Measurements from ENCODE around the gene EXOC7.

The EXOC7 gene

GRCh38 chr17:76091526-76092286, 11.9 kb downstream of the EXOC7 start:
- Histone ChIP-seq H3K4me1 (ENCODE audit: control insufficient read depth, insufficient read depth, low read length) (no peaks in the 10 kb centered on the region), H3K4me3 (ENCODE audit: low read depth, low read length) (no peak overlapping the region), H3K36me3 (ENCODE audit: control insufficient read depth, insufficient read depth, low read length) (peaks cover 89% of the 10 kb centered on the region), H3K27ac (ENCODE audit: low read depth, low read length) (no peak overlapping the region), H3K9me3 (ENCODE audit: control insufficient read depth, insufficient read depth, low read length) (no peaks in the 10 kb centered on the region), H3K27me3 (ENCODE audit: control insufficient read depth, insufficient read depth, low read length) (no peaks in the 10 kb centered on the region), H3K9ac (ENCODE audit: low read depth, low read length) (no peak overlapping the region)

DNA sequence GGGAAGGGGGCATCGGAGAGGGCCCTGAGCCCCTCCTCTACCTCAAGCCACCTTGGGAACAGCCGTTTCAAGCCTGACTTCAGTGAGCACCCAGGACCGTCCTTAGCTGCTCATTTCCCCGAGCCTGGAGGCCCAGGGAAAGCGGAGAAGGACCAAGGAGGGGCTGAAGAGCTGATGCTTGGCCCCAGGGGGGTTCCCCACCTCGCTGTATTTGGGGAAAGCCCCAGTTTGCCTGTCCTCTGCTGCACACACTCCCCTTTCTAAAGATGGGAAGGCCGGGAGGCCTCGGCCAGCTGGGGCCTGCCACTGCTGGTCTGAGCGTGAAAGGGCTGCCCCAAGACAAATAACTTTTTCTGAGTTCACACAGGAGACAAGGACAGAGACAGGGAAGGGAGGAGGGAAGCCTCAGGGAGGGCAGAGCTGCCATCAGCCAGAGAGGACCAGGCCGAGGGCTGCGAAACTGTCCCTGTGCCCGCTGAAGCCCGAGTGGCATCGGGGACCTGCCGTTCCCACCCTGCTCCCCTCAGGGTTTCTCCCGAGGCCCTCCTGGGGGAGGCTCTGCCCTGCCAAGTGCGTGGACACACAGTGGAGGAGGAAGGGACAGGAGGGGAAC, 13.0 kb downstream of the EXOC7 start:
- peaks cover 94% of the 10 kb centered on the region for H3K36me3 ChIP-seq (ENCODE audit: control insufficient read depth, insufficient read depth, low read length)
- no peak overlapping the region for H3K27ac ChIP-seq (ENCODE audit: low read depth, low read length)
- no peaks in the 10 kb centered on the region for H3K9me3 ChIP-seq (ENCODE audit: control insufficient read depth, insufficient read depth, low read length)
- H3K4me1 ChIP-seq (ENCODE audit: control insufficient read depth, insufficient read depth, low read length), result no peaks in the 10 kb centered on the region
- no peaks in the 10 kb centered on the region for H3K27me3 ChIP-seq (ENCODE audit: control insufficient read depth, insufficient read depth, low read length)
- H3K4me3 ChIP-seq (ENCODE audit: low read depth, low read length), result no peak overlapping the region
- H3K9ac ChIP-seq (ENCODE audit: low read depth, low read length), result no peak overlapping the region

DNA sequence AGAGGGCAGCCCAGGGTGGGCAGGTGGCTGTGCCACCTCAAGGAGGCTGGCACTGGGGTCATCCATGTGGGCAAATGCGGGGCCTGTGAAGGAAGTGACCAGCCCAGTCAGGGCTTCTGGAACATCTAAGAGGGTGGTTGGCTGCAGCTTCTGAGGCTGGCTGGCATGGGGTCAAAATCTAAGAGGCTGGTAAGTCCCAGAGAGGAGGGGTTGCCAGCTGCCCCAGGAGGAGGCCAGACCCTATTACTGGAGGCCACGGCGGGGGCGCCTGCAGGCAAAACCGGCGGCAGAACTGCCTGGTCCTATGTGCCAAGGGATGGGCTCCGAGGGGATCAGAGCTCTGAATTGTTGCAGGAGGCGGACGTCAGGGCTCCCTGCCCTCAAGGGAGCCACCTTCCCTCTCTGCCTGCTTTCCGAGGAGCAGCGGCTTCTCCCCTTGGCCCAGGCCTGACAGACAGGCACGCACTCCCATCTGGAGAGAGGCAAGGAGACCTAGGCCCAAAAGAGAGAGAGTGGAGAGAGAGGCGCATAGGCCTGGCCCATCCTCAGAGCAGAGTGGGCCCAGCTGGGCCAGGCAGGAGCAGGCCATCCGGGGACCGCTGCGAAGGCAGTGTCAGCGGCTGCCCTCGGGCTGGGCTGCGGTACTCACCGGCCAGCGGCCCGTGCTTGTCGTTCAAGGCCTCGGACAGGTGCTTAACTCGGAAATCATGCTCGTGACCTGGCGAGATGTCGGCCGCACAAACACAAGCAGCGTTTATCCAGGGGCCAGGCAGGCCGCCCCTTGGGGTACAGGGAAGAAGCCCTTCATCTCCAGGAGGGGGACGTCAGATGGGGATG, 13.7 kb downstream of the EXOC7 start:
- no peak overlapping the region for H3K4me3 ChIP-seq (ENCODE audit: low read depth, low read length)
- no peaks in the 10 kb centered on the region for H3K27me3 ChIP-seq (ENCODE audit: control insufficient read depth, insufficient read depth, low read length)
- H3K36me3 ChIP-seq (ENCODE audit: control insufficient read depth, insufficient read depth, low read length), result peaks cover 94% of the 10 kb centered on the region
- H3K27ac ChIP-seq (ENCODE audit: low read depth, low read length), result no peak overlapping the region
- H3K9me3 ChIP-seq (ENCODE audit: control insufficient read depth, insufficient read depth, low read length), result no peaks in the 10 kb centered on the region
- no peak overlapping the region for H3K9ac ChIP-seq (ENCODE audit: low read depth, low read length)
- H3K4me1 ChIP-seq (ENCODE audit: control insufficient read depth, insufficient read depth, low read length), result no peaks in the 10 kb centered on the region

- H3K9ac ChIP-seq (ENCODE audit: low read depth, low read length), result no peak overlapping the region
- no peak overlapping the region for H3K4me3 ChIP-seq (ENCODE audit: low read depth, low read length)
- H3K27ac ChIP-seq (ENCODE audit: low read depth, low read length), result no peak overlapping the region
- no peaks in the 10 kb centered on the region for H3K27me3 ChIP-seq (ENCODE audit: control insufficient read depth, insufficient read depth, low read length)
- H3K4me1 ChIP-seq (ENCODE audit: control insufficient read depth, insufficient read depth, low read length), result no peaks in the 10 kb centered on the region
- no peaks in the 10 kb centered on the region for H3K9me3 ChIP-seq (ENCODE audit: control insufficient read depth, insufficient read depth, low read length)
- H3K36me3 ChIP-seq (ENCODE audit: control insufficient read depth, insufficient read depth, low read length), result peaks cover 94% of the 10 kb centered on the region
Observed at GRCh38 chr17:76088868-76089576, 14.6 kb downstream of the EXOC7 start.

- no peaks in the 10 kb centered on the region for H3K9me3 ChIP-seq (ENCODE audit: control insufficient read depth, insufficient read depth, low read length)
- H3K9ac ChIP-seq (ENCODE audit: low read depth, low read length), result no peak overlapping the region
- H3K27me3 ChIP-seq (ENCODE audit: control insufficient read depth, insufficient read depth, low read length), result no peaks in the 10 kb centered on the region
- no peak overlapping the region for H3K27ac ChIP-seq (ENCODE audit: low read depth, low read length)
- H3K4me1 ChIP-seq (ENCODE audit: control insufficient read depth, insufficient read depth, low read length), result no peaks in the 10 kb centered on the region
- peaks cover 94% of the 10 kb centered on the region for H3K36me3 ChIP-seq (ENCODE audit: control insufficient read depth, insufficient read depth, low read length)
- no peak overlapping the region for H3K4me3 ChIP-seq (ENCODE audit: low read depth, low read length)
Observed at GRCh38 chr17:76088041-76088867, 15.3 kb downstream of the EXOC7 start.

- H3K9ac ChIP-seq (ENCODE audit: low read depth, low read length), result no peak overlapping the region
- H3K27me3 ChIP-seq (ENCODE audit: control insufficient read depth, insufficient read depth, low read length), result no peaks in the 10 kb centered on the region
- H3K9me3 ChIP-seq (ENCODE audit: control insufficient read depth, insufficient read depth, low read length), result no peaks in the 10 kb centered on the region
- H3K36me3 ChIP-seq (ENCODE audit: control insufficient read depth, insufficient read depth, low read length), result peaks cover 92% of the 10 kb centered on the region
- H3K4me3 ChIP-seq (ENCODE audit: low read depth, low read length), result no peak overlapping the region
- no peak overlapping the region for H3K27ac ChIP-seq (ENCODE audit: low read depth, low read length)
- no peaks in the 10 kb centered on the region for H3K4me1 ChIP-seq (ENCODE audit: control insufficient read depth, insufficient read depth, low read length)
Observed at GRCh38 chr17:76087531-76087930, 16.1 kb downstream of the EXOC7 start.

- Histone ChIP-seq H3K4me1 (ENCODE audit: control insufficient read depth, insufficient read depth, low read length) (no peaks in the 10 kb centered on the region), H3K27me3 (ENCODE audit: control insufficient read depth, insufficient read depth, low read length) (no peaks in the 10 kb centered on the region), H3K9me3 (ENCODE audit: control insufficient read depth, insufficient read depth, low read length) (no peaks in the 10 kb centered on the region), H3K27ac (ENCODE audit: low read depth, low read length) (no peak overlapping the region), H3K36me3 (ENCODE audit: control insufficient read depth, insufficient read depth, low read length) (peaks cover 85% of the 10 kb centered on the region), H3K4me3 (ENCODE audit: low read depth, low read length) (no peak overlapping the region), H3K9ac (ENCODE audit: low read depth, low read length) (no peak overlapping the region)
Observed at GRCh38 chr17:76086384-76086783, 17.2 kb downstream of the EXOC7 start.

DNA sequence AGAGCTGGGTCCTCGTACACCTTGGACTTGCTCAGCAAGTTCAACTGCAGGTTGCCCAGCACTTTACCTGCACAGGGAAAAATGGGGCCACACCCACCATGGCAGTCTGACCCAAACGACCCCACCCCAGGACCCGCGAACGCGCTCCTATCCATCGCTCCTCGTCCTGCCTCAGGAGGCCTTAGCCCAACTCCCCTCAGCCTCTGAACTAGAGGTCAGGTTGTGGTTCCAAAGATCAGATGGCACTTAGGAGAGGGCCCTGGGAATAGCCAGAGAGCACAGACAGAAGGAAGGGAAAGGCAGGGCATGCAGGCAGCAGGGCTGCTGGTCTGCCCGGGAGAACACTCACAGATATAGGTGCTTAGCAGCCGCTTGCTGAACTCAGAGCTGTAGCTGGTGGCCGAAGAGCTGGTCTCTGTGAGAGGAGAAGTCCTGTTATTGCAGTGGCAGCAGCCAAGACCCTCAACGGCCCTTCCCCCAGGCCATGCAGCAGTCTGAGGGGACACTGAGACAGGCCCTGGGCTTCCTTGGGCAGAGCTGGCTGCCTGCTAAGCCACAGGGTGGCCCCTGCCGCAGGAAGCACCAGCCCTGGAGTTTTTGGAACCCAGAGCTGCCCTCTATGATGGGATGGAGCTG, 17.7 kb downstream of the EXOC7 start:
- H3K4me3 ChIP-seq (ENCODE audit: low read depth, low read length), result no peak overlapping the region
- H3K27ac ChIP-seq (ENCODE audit: low read depth, low read length), result no peak overlapping the region
- no peak overlapping the region for H3K9ac ChIP-seq (ENCODE audit: low read depth, low read length)
- no peaks in the 10 kb centered on the region for H3K27me3 ChIP-seq (ENCODE audit: control insufficient read depth, insufficient read depth, low read length)
- H3K9me3 ChIP-seq (ENCODE audit: control insufficient read depth, insufficient read depth, low read length), result no peaks in the 10 kb centered on the region
- H3K36me3 ChIP-seq (ENCODE audit: control insufficient read depth, insufficient read depth, low read length), result peaks cover 79% of the 10 kb centered on the region
- 0 out of 2 replicates have a peak, but pooled peaks cover under 1% of the 10 kb centered on the region for H3K4me1 ChIP-seq (ENCODE audit: control insufficient read depth, insufficient read depth, low read length)

- Histone ChIP-seq H3K27ac (ENCODE audit: low read depth, low read length) (no peak overlapping the region), H3K4me1 (ENCODE audit: control insufficient read depth, insufficient read depth, low read length) (peaks cover 7% of the 10 kb centered on the region), H3K9me3 (ENCODE audit: control insufficient read depth, insufficient read depth, low read length) (no peaks in the 10 kb centered on the region), H3K9ac (ENCODE audit: low read depth, low read length) (no peak overlapping the region), H3K27me3 (ENCODE audit: control insufficient read depth, insufficient read depth, low read length) (no peaks in the 10 kb centered on the region), H3K36me3 (ENCODE audit: control insufficient read depth, insufficient read depth, low read length) (peaks cover 74% of the 10 kb centered on the region), H3K4me3 (ENCODE audit: low read depth, low read length) (no peak overlapping the region)
Observed at GRCh38 chr17:76085066-76085730, 18.4 kb downstream of the EXOC7 start.
